ENCODE data around the gene SEZ6. TPM values are rescaled to one million over a fixed set of nuclear protein-coding genes. Genes with fewer than 3 reads are reported as not detected.

Gene SEZ6
- total RNA-seq, 1 donor from 2014 or later: 1.5 TPM

DNA sequence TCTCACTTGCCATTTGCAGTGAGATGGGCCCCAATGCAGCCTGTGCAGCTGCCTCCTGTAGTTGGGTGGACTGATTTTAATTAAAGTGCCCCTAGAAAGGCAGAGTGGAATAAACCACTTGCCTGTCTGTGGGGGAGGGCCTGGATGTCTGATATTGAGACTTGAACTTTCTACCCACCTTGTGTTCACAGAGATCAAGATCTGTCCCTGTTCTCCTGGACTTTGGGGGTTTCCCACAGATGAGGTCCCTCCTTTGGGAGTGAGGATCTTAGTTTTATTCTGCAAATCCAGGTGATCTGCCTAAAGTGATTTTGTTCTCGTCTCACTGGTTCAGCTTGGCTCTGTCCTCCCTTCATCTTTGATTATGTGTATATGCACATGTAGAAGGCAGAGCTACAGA lies 95.3 kb downstream of the SEZ6 start:
- Mint-ChIP-seq H3K36me3 (peaks cover 49% of the 10 kb centered on the region), H3K4me3 (no peak overlapping the region), H3K4me1 (no peaks in the 10 kb centered on the region), H3K27ac (no peak overlapping the region), H3K27me3 (ENCODE audit: insufficient read depth, low read depth) (peaks cover 13% of the 10 kb centered on the region), H3K9me3 (no peaks in the 10 kb centered on the region)
- no peaks in the 10 kb centered on the region for H3K27me3 ChIP-seq
- no peak for DNase-seq (ENCODE audit: low spot score)
- no peaks in the 10 kb centered on the region for H3K4me1 ChIP-seq
- H3K9me3 ChIP-seq (ENCODE audit: low read depth): no peaks in the 10 kb centered on the region
- H4K20me1 ChIP-seq (ENCODE audit: low read depth): peaks cover 21% of the 10 kb centered on the region
- TF ChIP-seq EZH2phosphoT487 (IDR thresholded peaks at IDR 0.05) (no peak), EZH2 (IDR thresholded peaks at IDR 0.05) (no peak)
- TF ChIP-seq, protein P1, sequence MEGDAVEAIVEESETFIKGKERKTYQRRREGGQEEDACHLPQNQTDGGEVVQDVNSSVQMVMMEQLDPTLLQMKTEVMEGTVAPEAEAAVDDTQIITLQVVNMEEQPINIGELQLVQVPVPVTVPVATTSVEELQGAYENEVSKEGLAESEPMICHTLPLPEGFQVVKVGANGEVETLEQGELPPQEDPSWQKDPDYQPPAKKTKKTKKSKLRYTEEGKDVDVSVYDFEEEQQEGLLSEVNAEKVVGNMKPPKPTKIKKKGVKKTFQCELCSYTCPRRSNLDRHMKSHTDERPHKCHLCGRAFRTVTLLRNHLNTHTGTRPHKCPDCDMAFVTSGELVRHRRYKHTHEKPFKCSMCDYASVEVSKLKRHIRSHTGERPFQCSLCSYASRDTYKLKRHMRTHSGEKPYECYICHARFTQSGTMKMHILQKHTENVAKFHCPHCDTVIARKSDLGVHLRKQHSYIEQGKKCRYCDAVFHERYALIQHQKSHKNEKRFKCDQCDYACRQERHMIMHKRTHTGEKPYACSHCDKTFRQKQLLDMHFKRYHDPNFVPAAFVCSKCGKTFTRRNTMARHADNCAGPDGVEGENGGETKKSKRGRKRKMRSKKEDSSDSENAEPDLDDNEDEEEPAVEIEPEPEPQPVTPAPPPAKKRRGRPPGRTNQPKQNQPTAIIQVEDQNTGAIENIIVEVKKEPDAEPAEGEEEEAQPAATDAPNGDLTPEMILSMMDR (IDR thresholded peaks at IDR 0.05): no peak
- no peak overlapping the region for H3K27ac ChIP-seq
- H3K79me2 ChIP-seq (ENCODE audit: low read depth): peaks cover 10% of the 10 kb centered on the region
- no peak overlapping the region for H3K9ac ChIP-seq
- no peak overlapping the region for H2AFZ ChIP-seq (replicated peaks)
- H3K36me3 ChIP-seq: peaks cover 16% of the 10 kb centered on the region
- no peak overlapping the region for H3K4me3 ChIP-seq
- no peak overlapping the region for H3K4me2 ChIP-seq
- H3F3A ChIP-seq (ENCODE audit: low read depth): peaks cover 26% of the 10 kb centered on the region

DNA sequence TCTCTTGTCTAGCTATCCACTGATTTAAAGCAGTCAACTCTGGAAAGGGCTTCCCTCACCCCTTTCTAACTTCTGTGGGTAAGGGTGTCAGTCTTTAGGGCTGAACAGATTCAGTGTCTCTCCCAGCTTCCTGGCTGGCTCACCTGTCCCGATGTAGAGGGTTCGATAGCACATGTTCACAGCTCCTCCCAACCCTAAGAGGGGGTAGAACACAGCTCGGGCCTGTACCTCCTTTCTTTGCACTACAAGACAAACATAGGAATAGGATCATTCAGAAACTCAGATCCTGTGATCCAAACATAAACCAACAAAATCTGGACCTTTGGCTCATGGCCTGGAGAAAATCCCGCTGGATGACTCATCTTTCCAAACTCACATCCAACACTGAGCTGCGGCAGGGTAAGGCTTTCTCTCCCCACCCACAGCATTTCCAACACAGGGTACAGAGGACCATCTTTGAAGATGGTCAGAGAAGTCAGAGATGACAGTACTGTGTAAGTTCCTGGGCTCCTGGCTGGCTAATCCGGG lies 97.1 kb downstream of the SEZ6 start:
- no peak overlapping the region for H3K27ac Mint-ChIP-seq
- Histone ChIP-seq H3K4me3 (no peak overlapping the region), H3K79me2 (ENCODE audit: low read depth) (no peaks in the 10 kb centered on the region), H3K36me3 (peaks cover 6% of the 10 kb centered on the region), H3K4me2 (no peak overlapping the region), H4K20me1 (ENCODE audit: low read depth) (peaks cover 13% of the 10 kb centered on the region), H3K27ac (no peak overlapping the region), H2AFZ (replicated peaks) (no peak overlapping the region), H3K9me3 (ENCODE audit: low read depth) (no peaks in the 10 kb centered on the region), H3K4me1 (no peaks in the 10 kb centered on the region), H3F3A (ENCODE audit: low read depth) (peaks cover 38% of the 10 kb centered on the region), H3K9ac (no peak overlapping the region), H3K27me3 (no peaks in the 10 kb centered on the region)
- peaks cover 14% of the 10 kb centered on the region for H3K27me3 Mint-ChIP-seq (ENCODE audit: insufficient read depth, low read depth)
- peaks cover 34% of the 10 kb centered on the region for H3K36me3 Mint-ChIP-seq
- DNase-seq (ENCODE audit: low spot score): no peak
- TF ChIP-seq, protein P1 (IDR thresholded peaks at IDR 0.05): no peak
- TF ChIP-seq EZH2phosphoT487 (IDR thresholded peaks at IDR 0.05): no peak
- TF ChIP-seq EZH2 (IDR thresholded peaks at IDR 0.05): no peak
- no peaks in the 10 kb centered on the region for H3K9me3 Mint-ChIP-seq
- no peaks in the 10 kb centered on the region for H3K4me1 Mint-ChIP-seq
- no peak overlapping the region for H3K4me3 Mint-ChIP-seq

DNA sequence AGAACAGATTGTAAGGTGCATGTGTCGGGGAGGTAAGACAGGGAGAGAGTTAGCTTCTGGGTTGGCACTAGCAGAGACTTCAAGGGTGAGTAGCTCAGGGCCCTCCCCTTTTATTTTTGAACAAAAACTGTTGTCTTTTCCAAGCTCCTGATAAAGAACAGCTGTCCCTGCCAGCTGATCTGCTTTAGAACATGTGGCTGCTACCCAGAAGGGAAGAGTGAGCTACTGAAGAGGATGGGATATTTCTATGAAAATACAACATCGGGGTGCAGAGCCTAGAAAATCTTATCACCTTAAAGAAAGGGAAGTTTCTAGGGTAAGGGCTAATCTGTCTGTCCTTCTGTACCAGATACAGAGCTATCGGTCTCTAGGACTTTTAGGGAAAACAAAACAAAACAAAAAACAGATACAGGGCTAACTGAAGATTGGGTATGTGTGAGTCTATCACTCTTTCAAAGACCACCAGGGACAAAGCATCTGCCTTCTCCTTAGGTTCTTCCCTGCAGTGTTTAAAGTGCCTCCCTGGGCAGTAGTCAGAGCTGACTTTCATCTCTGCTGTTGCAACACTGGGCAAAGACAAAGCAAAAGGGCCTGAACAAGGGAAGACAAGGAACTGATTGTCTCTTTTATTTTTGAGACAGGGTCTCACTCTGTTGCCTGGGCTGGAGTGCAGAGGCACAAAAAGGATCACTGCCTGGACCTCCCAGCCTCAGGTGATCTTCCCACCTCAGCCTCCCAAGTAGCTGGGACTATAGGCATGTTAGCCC lies 97.9 kb downstream of the SEZ6 start:
- Histone ChIP-seq H3K4me1 (no peaks in the 10 kb centered on the region), H3K4me2 (no peak overlapping the region), H3K4me3 (no peak overlapping the region), H2AFZ (replicated peaks) (no peak overlapping the region), H3K9ac (no peak overlapping the region), H3F3A (ENCODE audit: low read depth) (peaks cover 41% of the 10 kb centered on the region), H3K27ac (no peak overlapping the region), H3K9me3 (ENCODE audit: low read depth) (no peaks in the 10 kb centered on the region), H3K36me3 (peaks cover 6% of the 10 kb centered on the region), H3K27me3 (no peaks in the 10 kb centered on the region), H3K79me2 (ENCODE audit: low read depth) (no peaks in the 10 kb centered on the region), H4K20me1 (ENCODE audit: low read depth) (peaks cover 13% of the 10 kb centered on the region)
- Mint-ChIP-seq H3K36me3 (peaks cover 30% of the 10 kb centered on the region), H3K27me3 (ENCODE audit: insufficient read depth, low read depth) (peaks cover 14% of the 10 kb centered on the region), H3K4me3 (no peak overlapping the region), H3K4me1 (peaks cover 4% of the 10 kb centered on the region), H3K27ac (peak overlapping the region; percentile 28), H3K9me3 (no peaks in the 10 kb centered on the region)
- TF ChIP-seq, protein P1 (IDR thresholded peaks at IDR 0.05): no peak
- TF ChIP-seq EZH2phosphoT487 (IDR thresholded peaks at IDR 0.05) (no peak), EZH2 (IDR thresholded peaks at IDR 0.05) (no peak)
- no peak for DNase-seq (ENCODE audit: low spot score)

All from neural progenitor cell (in vitro differentiated cells).